Right lobe of liver (tissue), 6 donors: ENCODE results near the gene EEF1AKMT1. TPM values are rescaled to one million over a fixed set of nuclear protein-coding genes. Genes with fewer than 3 reads are reported as not detected.

Source experiments
- ATAC-seq, 4 donors: fragments of 200-7000 bp; cut with Tn5 transposase; one replicate each; pipeline ENCODE4 v1.9.1; 2020; ENCODE audit warnings: mild to moderate bottlenecking in 4 of 4, moderate library complexity in 4 of 4
- DNase-seq, 3 donors: peaks; one replicate each; pipeline ENCODE4 v3.0.0-alpha.2; 2020
- H3K27ac ChIP-seq, 3 donors: fragments of 200-600 bp; one replicate each; pipeline ENCODE4 v1.8.0; 2022
- H3K27me3 ChIP-seq, 2 donors: fragments of 200-600 bp; one replicate each; pipeline ENCODE4 v1.8.0; 2022
- H3K36me3 ChIP-seq, 4 donors: fragments of 200-600 bp; sonication (generic) in 1 of 4; one replicate each; pipeline versions ENCODE4 v1.5.1 to v1.8.0; 2017 to 2022; ENCODE audit warnings: control low read depth in 1 of 4
- H3K4me1 ChIP-seq, 4 donors: fragments of 200-600 bp; sonication (generic) in 1 of 4; one replicate each; pipeline versions ENCODE4 v1.5.1 to v1.8.0; 2017 to 2022; ENCODE audit warnings: control low read depth in 1 of 4
- H3K4me3 ChIP-seq, 3 donors: fragments of 200-600 bp; one replicate each; pipeline ENCODE4 v1.8.0; 2022
- H3K9me3 ChIP-seq, 4 donors: fragments of 200-600 bp; sonication (generic) in 1 of 4; one replicate each; pipeline versions ENCODE4 v1.5.1 to v1.8.0; 2017 to 2022; ENCODE audit warnings: control low read depth in 1 of 4
- CTCF ChIP-seq, 4 donors: fragments of 200-600 bp in 3 of 4; fragments of 450-650 bp in 1 of 4; IDR thresholded peaks; one replicate each; pipeline versions ENCODE4 v1.5.1 to v1.8.0; 2016 to 2022; ENCODE audit warnings: antibody characterized with exemption in 4 of 4, mild to moderate bottlenecking in 2 of 4
- POLR2A ChIP-seq: fragments of 450-650 bp; IDR thresholded peaks from one replicate; pipeline ENCODE4 v1.6.1; 2017; ENCODE audit warnings: antibody characterized with exemption, mild to moderate bottlenecking
- WGBS: methylation state at CpG from one replicate; pipeline ENCODE4 v1.1.6; 2018; ENCODE audit warnings: low coverage, low lambda C conversion rate; ENCODE audit not compliant: insufficient coverage; ENCODE audit errors: missing lambda C conversion rate; 5-methylcytosine and 5-hydroxymethylcytosine counted together
- intact Hi-C, 2 donors: fragments of 100-400 bp; cut with DNase I; formaldehyde crosslinking; loops; one replicate each; pipeline versions ENCODE4 v1.11.2 to v1.14.1; 2022
- total RNA-seq, 6 experiments: library from RNA; depleted of rRNA in 2 of 6; stranded (reverse); fragments of >200 nt in 2 of 6; fragmentation: NEBNext Ultra II Directional in 3 of 6; extraction: Animal tissue kit (Norgen Biotek cat#: 25700) in 3 of 6; gene quantifications; one replicate each; pipeline versions ENCODE4 v1.1.0 to v1.2.4, GENCODE V29; 2016 to 2023
- donor health status: DM: no; HTN: yes; CAD: no.
- donor health status: DM: no; HTN: no; CAD: no.
- donor health status: DM: no; HTN: no; CAD: no.
- donor health status: DM: no; HTN: yes; CAD: no.
- donor health status: DM: no; HTN: yes; CAD: no.

EEF1AKMT1 gene
- total RNA-seq, 6 experiments from 2014 or later: 5.5 to 10.3 (median 6.3) TPM

GRCh38 chr13:20702915-20703779, 70.6 kb downstream of the EEF1AKMT1 start, which contains the start of gene IL17D:
TSS of gene IL17D (plus strand) at chr13:20703699. CDS start at chr13:20704002, 303 bp downstream.
- H3K4me3 ChIP-seq: peak within 1 kb of the TSS; percentile 46 to 60 (median 51)
- TF ChIP-seq POLR2A (no peak), CTCF (IDR thresholded peaks at IDR 0.05) (no peak)
- no peaks in the 10 kb centered on the region for H3K9me3 ChIP-seq
- ATAC-seq: peak; percentile 16 to 47 (median 24)
- peaks cover 0 to 6% of the 10 kb centered on the region in 2 donors for H3K27me3 ChIP-seq
- intact Hi-C loops: loop anchor here in 1 of 2 donors (10.0 kb wide), 1 partner anchor 208 kb away; no protein-coding TSS in a partner anchor
- H3K27ac ChIP-seq: no peak within 1 kb of the TSS
- DNase-seq: no peak
- no peaks in the 10 kb centered on the region for H3K4me1 ChIP-seq
- WGBS: 4% methylated on average over 22 of the region's 94 CpGs
- no peaks in the 10 kb centered on the region for H3K36me3 ChIP-seq

GRCh38 chr13:20702530-20702914, 71.2 kb downstream of the EEF1AKMT1 start:
- H3K27ac ChIP-seq: no peak overlapping the region
- H3K4me1 ChIP-seq: no peaks in the 10 kb centered on the region
- H3K9me3 ChIP-seq: no peaks in the 10 kb centered on the region
- peak overlapping the region in 1 of 3 donors; percentile 60 for H3K4me3 ChIP-seq
- no peak for TF ChIP-seq POLR2A
- TF ChIP-seq CTCF (IDR thresholded peaks at IDR 0.05): no peak
- ATAC-seq (no peak), DNase-seq (no peak)
- WGBS: 33% methylated on average over 9 of the region's 9 CpGs
- peaks cover 0 to 6% of the 10 kb centered on the region in 2 donors for H3K27me3 ChIP-seq
- intact Hi-C loops: loop anchor here in 1 of 2 donors (10.0 kb wide), 1 partner anchor 208 kb away; no protein-coding TSS in a partner anchor
- H3K36me3 ChIP-seq: no peaks in the 10 kb centered on the region

GRCh38 chr13:20701461-20701860, 72.3 kb downstream of the EEF1AKMT1 start:
- no peaks in the 10 kb centered on the region for H3K36me3 ChIP-seq
- intact Hi-C loops: loop anchor here in 1 of 2 donors (10.0 kb wide), 1 partner anchor 207 kb away; no protein-coding TSS in a partner anchor
- peaks cover 0 to 6% of the 10 kb centered on the region in 2 donors for H3K27me3 ChIP-seq
- ATAC-seq (no peak), DNase-seq (no peak)
- TF ChIP-seq POLR2A: no peak
- TF ChIP-seq CTCF (IDR thresholded peaks at IDR 0.05): no peak
- no peak overlapping the region for H3K4me3 ChIP-seq
- no peak overlapping the region for H3K27ac ChIP-seq
- no peaks in the 10 kb centered on the region for H3K4me1 ChIP-seq
- WGBS: 86% methylated on average over 2 of the region's 3 CpGs
- no peaks in the 10 kb centered on the region for H3K9me3 ChIP-seq

GRCh38 chr13:20700288-20700687, 73.5 kb downstream of the EEF1AKMT1 start:
- TF ChIP-seq POLR2A (no peak), CTCF (IDR thresholded peaks at IDR 0.05) (no peak)

More at GRCh38 chr13:20700288-20700687, 73.5 kb downstream of the EEF1AKMT1 start:
- DNase-seq (no peak), ATAC-seq (no peak)
- Histone ChIP-seq H3K4me1 (no peaks in the 10 kb centered on the region), H3K9me3 (no peaks in the 10 kb centered on the region), H3K27me3 (peaks cover 0 to 6% of the 10 kb centered on the region in 2 donors), H3K27ac (no peak overlapping the region), H3K4me3 (no peak overlapping the region), H3K36me3 (no peaks in the 10 kb centered on the region)
- intact Hi-C loops: loop anchor here in 1 of 2 donors (10.0 kb wide), 1 partner anchor 205 kb away; no protein-coding TSS in a partner anchor
- 86% methylated on average over 6 of the region's 6 CpGs for WGBS
